ENCODE data around the gene TRIM33. TPM values are rescaled to one million over a fixed set of nuclear protein-coding genes. Genes with fewer than 3 reads are reported as not detected.
"Not testable (repeated sequence)": the region's sequence is repeated elsewhere in the genome, so short reads cannot be mapped to it uniquely, and the experiment has no call there.

TRIM33 gene
- total RNA-seq, 1 experiment from 2014 or later: 50.1 TPM

DNA sequence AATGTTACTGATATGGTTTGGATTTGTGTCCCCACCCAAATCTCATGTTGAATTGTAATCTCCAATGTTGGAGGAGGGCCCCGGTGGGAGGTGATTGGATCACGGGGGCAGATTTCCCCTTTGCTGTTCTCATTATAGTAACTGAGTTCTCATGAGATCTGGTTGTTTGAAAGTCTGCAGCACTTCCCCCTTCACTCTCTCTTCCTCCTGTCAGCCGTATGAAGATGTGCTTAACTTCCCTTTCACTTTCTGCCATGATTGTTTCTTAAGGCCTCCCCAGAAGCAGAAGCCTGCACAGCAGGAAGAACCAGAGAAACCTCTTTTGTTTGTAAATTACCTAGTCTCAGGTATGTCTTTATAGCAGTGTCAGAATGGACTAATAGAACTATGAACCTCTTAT, 28.4 kb downstream of the TRIM33 start:
- no peaks in the 10 kb centered on the region for H3K9me3 ChIP-seq (ENCODE audit: low read depth, low read length, poor library complexity, severe bottlenecking)
- no peaks in the 10 kb centered on the region for H3K4me1 ChIP-seq (ENCODE audit: insufficient read depth, low read length, poor library complexity, severe bottlenecking)
- H3K36me3 ChIP-seq (ENCODE audit: insufficient read depth, low read length, poor library complexity, severe bottlenecking): no peaks in the 10 kb centered on the region
- no peak overlapping the region for H3K27ac ChIP-seq (ENCODE audit: low read depth, low read length, poor library complexity, severe bottlenecking)
- H3K4me3 ChIP-seq (ENCODE audit: low read depth, low read length, poor library complexity, severe bottlenecking): no peak overlapping the region
- no peaks in the 10 kb centered on the region for H3K27me3 ChIP-seq (replicated peaks; ENCODE audit: insufficient read depth, low read depth, low read length, poor library complexity)
- BruUV-seq (replicated peaks): no TSS peak
- no peak for DNase-seq (ENCODE audit: low spot score)
- ChIA-PET CTCF (no interaction called here), POLR2A (ENCODE audit: low non-redundant PET) (no interaction called here)
- intact Hi-C loops (cut with micrococcal nuclease; ENCODE audit: unreplicated experiment): no loop called here
- TF ChIP-seq, protein P1, sequence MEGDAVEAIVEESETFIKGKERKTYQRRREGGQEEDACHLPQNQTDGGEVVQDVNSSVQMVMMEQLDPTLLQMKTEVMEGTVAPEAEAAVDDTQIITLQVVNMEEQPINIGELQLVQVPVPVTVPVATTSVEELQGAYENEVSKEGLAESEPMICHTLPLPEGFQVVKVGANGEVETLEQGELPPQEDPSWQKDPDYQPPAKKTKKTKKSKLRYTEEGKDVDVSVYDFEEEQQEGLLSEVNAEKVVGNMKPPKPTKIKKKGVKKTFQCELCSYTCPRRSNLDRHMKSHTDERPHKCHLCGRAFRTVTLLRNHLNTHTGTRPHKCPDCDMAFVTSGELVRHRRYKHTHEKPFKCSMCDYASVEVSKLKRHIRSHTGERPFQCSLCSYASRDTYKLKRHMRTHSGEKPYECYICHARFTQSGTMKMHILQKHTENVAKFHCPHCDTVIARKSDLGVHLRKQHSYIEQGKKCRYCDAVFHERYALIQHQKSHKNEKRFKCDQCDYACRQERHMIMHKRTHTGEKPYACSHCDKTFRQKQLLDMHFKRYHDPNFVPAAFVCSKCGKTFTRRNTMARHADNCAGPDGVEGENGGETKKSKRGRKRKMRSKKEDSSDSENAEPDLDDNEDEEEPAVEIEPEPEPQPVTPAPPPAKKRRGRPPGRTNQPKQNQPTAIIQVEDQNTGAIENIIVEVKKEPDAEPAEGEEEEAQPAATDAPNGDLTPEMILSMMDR (conservative IDR thresholded peaks at IDR 0.05; ENCODE audit: low read depth, low read length): no peak
- TF ChIP-seq EZH2 (IDR thresholded peaks at IDR 0.05; ENCODE audit: borderline replicate concordance, low read depth, low read length, poor library complexity, severe bottlenecking): no peak

DNA sequence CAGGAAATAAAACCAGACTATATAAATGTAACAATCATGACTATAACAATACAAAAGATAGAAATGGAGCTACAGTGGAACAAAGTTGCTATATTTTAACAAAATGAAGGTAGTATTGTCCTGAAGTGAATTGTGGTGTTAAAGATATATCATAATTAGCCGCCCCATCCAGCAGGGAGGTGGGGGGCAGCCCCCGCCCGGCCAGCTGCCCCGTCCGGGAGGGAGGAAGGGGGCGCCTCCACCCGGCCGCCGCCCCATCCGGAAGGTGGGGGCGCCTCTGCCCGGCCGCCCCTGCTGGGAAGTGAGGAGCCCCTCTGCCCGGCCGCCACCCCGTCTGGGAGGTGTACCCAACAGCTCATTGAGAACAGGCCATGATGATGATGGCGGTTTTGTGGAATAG, 31.4 kb downstream of the TRIM33 start:
- POLR2A ChIA-PET (ENCODE audit: low non-redundant PET); H3K36me3 ChIP-seq (ENCODE audit: insufficient read depth, low read length, poor library complexity, severe bottlenecking); DNase-seq (ENCODE audit: low spot score); BruUV-seq (replicated peaks); H3K9me3 ChIP-seq (ENCODE audit: low read depth, low read length, poor library complexity, severe bottlenecking); H3K27me3 ChIP-seq (replicated peaks; ENCODE audit: insufficient read depth, low read depth, low read length, poor library complexity); CTCF ChIA-PET; intact Hi-C loops (cut with micrococcal nuclease; ENCODE audit: unreplicated experiment); H3K4me1 ChIP-seq (ENCODE audit: insufficient read depth, low read length, poor library complexity, severe bottlenecking); H3K4me3 ChIP-seq (ENCODE audit: low read depth, low read length, poor library complexity, severe bottlenecking); H3K27ac ChIP-seq (ENCODE audit: low read depth, low read length, poor library complexity, severe bottlenecking): not testable (repeated sequence)

DNA sequence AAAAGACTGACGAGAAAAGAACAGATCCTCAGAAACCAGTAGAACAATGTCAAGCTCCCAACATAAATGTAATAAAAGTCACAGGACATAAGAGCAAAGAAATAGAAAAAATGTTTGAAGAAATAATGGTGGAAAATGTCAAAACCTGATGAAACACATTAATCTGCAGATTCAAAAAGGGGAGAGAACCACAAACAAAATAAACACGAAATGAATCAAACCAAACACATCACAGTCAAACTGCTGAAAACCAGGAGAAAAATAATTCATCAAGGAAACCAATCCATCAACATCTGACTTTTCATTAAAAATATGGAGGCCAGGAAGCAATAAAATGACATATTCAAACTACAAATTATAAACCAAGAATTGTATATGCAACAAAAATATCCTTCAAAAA, 31.9 kb downstream of the TRIM33 start:
- DNase-seq (ENCODE audit: low spot score): no peak
- intact Hi-C loops (cut with micrococcal nuclease; ENCODE audit: unreplicated experiment): no loop called here
- Histone ChIP-seq H3K27me3 (replicated peaks; ENCODE audit: insufficient read depth, low read depth, low read length, poor library complexity) (no peaks in the 10 kb centered on the region), H3K4me1 (ENCODE audit: insufficient read depth, low read length, poor library complexity, severe bottlenecking) (no peaks in the 10 kb centered on the region), H3K9me3 (ENCODE audit: low read depth, low read length, poor library complexity, severe bottlenecking) (no peaks in the 10 kb centered on the region), H3K27ac (ENCODE audit: low read depth, low read length, poor library complexity, severe bottlenecking) (no peak overlapping the region), H3K4me3 (ENCODE audit: low read depth, low read length, poor library complexity, severe bottlenecking) (no peak overlapping the region), H3K36me3 (ENCODE audit: insufficient read depth, low read length, poor library complexity, severe bottlenecking) (no peaks in the 10 kb centered on the region)
- BruUV-seq (replicated peaks): no TSS peak
- ChIA-PET CTCF (no interaction called here), POLR2A (ENCODE audit: low non-redundant PET) (no interaction called here)
- TF ChIP-seq, protein P1 (conservative IDR thresholded peaks at IDR 0.05; ENCODE audit: low read depth, low read length): no peak
- TF ChIP-seq EZH2 (IDR thresholded peaks at IDR 0.05; ENCODE audit: borderline replicate concordance, low read depth, low read length, poor library complexity, severe bottlenecking): no peak

DNA sequence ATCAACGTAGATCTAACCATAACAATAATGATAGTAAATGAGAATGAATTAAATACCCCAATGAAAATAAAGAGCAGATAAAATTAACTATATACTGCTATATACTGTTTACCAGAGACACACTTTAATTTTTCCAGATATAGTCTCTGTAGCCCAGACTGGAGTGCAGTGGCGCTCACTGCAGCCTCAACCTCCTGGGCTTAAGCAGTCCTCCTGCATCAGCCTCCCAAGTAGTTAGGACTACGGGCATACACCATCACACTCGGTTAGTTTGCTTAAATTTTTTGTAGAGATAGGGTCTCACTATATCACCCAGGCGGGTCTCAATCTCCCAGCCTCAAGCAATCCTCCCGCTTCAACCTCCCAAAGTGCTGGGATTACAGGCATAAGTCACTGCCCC, 37.2 kb downstream of the TRIM33 start:
- BruUV-seq (replicated peaks): no TSS peak

More for the DNA sequence above, 37.2 kb downstream of the TRIM33 start:
- Histone ChIP-seq H3K27ac (ENCODE audit: low read depth, low read length, poor library complexity, severe bottlenecking) (no peak overlapping the region), H3K4me1 (ENCODE audit: insufficient read depth, low read length, poor library complexity, severe bottlenecking) (no peaks in the 10 kb centered on the region), H3K27me3 (replicated peaks; ENCODE audit: insufficient read depth, low read depth, low read length, poor library complexity) (no peaks in the 10 kb centered on the region), H3K4me3 (ENCODE audit: low read depth, low read length, poor library complexity, severe bottlenecking) (no peak overlapping the region), H3K9me3 (ENCODE audit: low read depth, low read length, poor library complexity, severe bottlenecking) (no peaks in the 10 kb centered on the region), H3K36me3 (ENCODE audit: insufficient read depth, low read length, poor library complexity, severe bottlenecking) (no peaks in the 10 kb centered on the region)
- no peak for DNase-seq (ENCODE audit: low spot score)
- intact Hi-C loops (cut with micrococcal nuclease; ENCODE audit: unreplicated experiment): no loop called here
- no peak for TF ChIP-seq EZH2 (IDR thresholded peaks at IDR 0.05; ENCODE audit: borderline replicate concordance, low read depth, low read length, poor library complexity, severe bottlenecking)
- TF ChIP-seq, protein P1 (conservative IDR thresholded peaks at IDR 0.05; ENCODE audit: low read depth, low read length): no peak
- POLR2A ChIA-PET (ENCODE audit: low non-redundant PET): no interaction called here
- CTCF ChIA-PET: no interaction called here
